Liver (tissue), 9 donors: ENCODE results near the gene ZNF808. TPM values are rescaled to one million over a fixed set of nuclear protein-coding genes. Genes with fewer than 3 reads are reported as not detected.

Experiments
- DNase-seq: peaks from one replicate; pipeline ENCODE4 v3.0.0-alpha.2; 2017; ENCODE audit warnings: low spot score
- H3K27ac ChIP-seq, 2 donors: one replicate each; pipeline ENCODE4 v1.7.0; 2013; ENCODE audit warnings: inconsistent platforms in 2 of 2, low read length in 2 of 2, control low read depth in 1 of 2, low read depth in 1 of 2, mild to moderate bottlenecking in 1 of 2
- H3K27me3 ChIP-seq, 4 donors: one replicate each; pipeline versions ENCODE4 v1.6.1 to v1.7.0; 2013; ENCODE audit warnings: low read length in 3 of 4, inconsistent platforms in 1 of 4, mild to moderate bottlenecking in 1 of 4, moderate library complexity in 1 of 4; ENCODE audit not compliant: control insufficient read depth in 4 of 4, insufficient read depth in 4 of 4
- H3K36me3 ChIP-seq, 4 donors: one replicate each; pipeline versions ENCODE4 v1.6.1 to v1.7.0; 2013; ENCODE audit warnings: low read length in 3 of 4, mild to moderate bottlenecking in 3 of 4, low read depth in 1 of 4, moderate library complexity in 1 of 4; ENCODE audit not compliant: control insufficient read depth in 4 of 4, insufficient read depth in 3 of 4
- H3K4me1 ChIP-seq, 4 donors: one replicate each; pipeline versions ENCODE4 v1.6.1 to v1.7.0; 2013; ENCODE audit warnings: low read length in 3 of 4, mild to moderate bottlenecking in 3 of 4, moderate library complexity in 1 of 4; ENCODE audit not compliant: control insufficient read depth in 4 of 4, insufficient read depth in 4 of 4
- H3K4me3 ChIP-seq, 3 donors: one replicate each; pipeline versions ENCODE4 v1.6.1 to v1.7.0; 2013; ENCODE audit warnings: low read length in 3 of 3, control low read depth in 1 of 3, low read depth in 1 of 3, mild to moderate bottlenecking in 1 of 3
- H3K9ac ChIP-seq, 2 donors: one replicate each; pipeline ENCODE4 v1.7.0; 2013; ENCODE audit warnings: low read length in 2 of 2, mild to moderate bottlenecking in 2 of 2, moderate library complexity in 2 of 2, control low read depth in 1 of 2, low read depth in 1 of 2
- H3K9me3 ChIP-seq, 4 donors: one replicate each; pipeline versions ENCODE4 v1.6.1 to v1.7.0; 2013; ENCODE audit warnings: low read length in 3 of 4; ENCODE audit not compliant: control insufficient read depth in 4 of 4
- EGR1 ChIP-seq, 2 donors: IDR thresholded peaks; 2 replicates each; pipeline ENCODE4 v1.6.1; 2016 to 2018; ENCODE audit warnings: antibody characterized with exemption in 2 of 2, low read depth in 2 of 2
- FOXA1 ChIP-seq: IDR thresholded peaks from 2 replicates; pipeline ENCODE4 v1.6.1; 2016; ENCODE audit warnings: antibody characterized with exemption
- FOXA2 ChIP-seq: IDR thresholded peaks from 2 replicates; pipeline ENCODE4 v1.6.1; 2016; ENCODE audit warnings: antibody characterized with exemption
- GABPA ChIP-seq, 2 donors: IDR thresholded peaks in 1 of 2; conservative IDR thresholded peaks in 1 of 2; 2 replicates each; pipeline ENCODE4 v1.6.1; 2016; ENCODE audit warnings: antibody characterized with exemption in 2 of 2, mild to moderate bottlenecking in 1 of 2, moderate library complexity in 1 of 2
- HNF4A ChIP-seq, 2 donors: conservative IDR thresholded peaks; 2 replicates each; pipeline ENCODE4 v1.6.1; 2016; ENCODE audit warnings: antibody characterized with exemption in 2 of 2, mild to moderate bottlenecking in 2 of 2
- HNF4G ChIP-seq: IDR thresholded peaks from 2 replicates; pipeline ENCODE4 v1.6.1; 2016; ENCODE audit warnings: antibody characterized with exemption
- JUND ChIP-seq, 2 donors: IDR thresholded peaks; 2 replicates each; pipeline ENCODE4 v1.6.1; 2016; ENCODE audit warnings: antibody characterized with exemption in 2 of 2
- NR2F2 ChIP-seq: IDR thresholded peaks from 2 replicates; pipeline ENCODE4 v1.6.1; 2016; ENCODE audit warnings: antibody characterized with exemption
- RAD21 ChIP-seq, 2 donors: IDR thresholded peaks; 2 replicates each; pipeline ENCODE4 v1.6.1; 2016; ENCODE audit warnings: antibody characterized with exemption in 2 of 2, mild to moderate bottlenecking in 2 of 2
- RXRA ChIP-seq, 2 donors: IDR thresholded peaks; 2 replicates each; pipeline ENCODE4 v1.6.1; 2017 to 2018; ENCODE audit warnings: antibody characterized with exemption in 2 of 2, mild to moderate bottlenecking in 1 of 2
- SP1 ChIP-seq: IDR thresholded peaks from 2 replicates; pipeline ENCODE4 v1.6.1; 2018; ENCODE audit warnings: antibody characterized with exemption, mild to moderate bottlenecking
- TAF1 ChIP-seq: conservative IDR thresholded peaks from 2 replicates; pipeline ENCODE4 v1.6.1; 2016; ENCODE audit warnings: antibody characterized with exemption, mild to moderate bottlenecking
- YY1 ChIP-seq: IDR thresholded peaks from 2 replicates; pipeline ENCODE4 v1.6.1; 2016; ENCODE audit warnings: antibody characterized with exemption, mild to moderate bottlenecking
- WGBS: extraction: QIAGEN DNeasy Blood & Tissue Kit; methylation state at CpG from one replicate; pipeline ENCODE4 v1.1.7; 2013; 5-methylcytosine and 5-hydroxymethylcytosine counted together
- polyA plus RNA-seq, 2 donors: library from polyadenylated mRNA; stranded (reverse) in 1 of 2; unstranded in 1 of 2; fragments of 200-250 nt in 1 of 2; fragments of >200 nt in 1 of 2; fragmentation: Nextera tagmentation in 1 of 2; extraction: Ambion mirVana in 1 of 2; gene quantifications; one replicate each; pipeline versions ENCODE4 v1.2.1 to v1.2.3, GENCODE V29; 2013 to 2015
- total RNA-seq, 2 donors: library from RNA; depleted of rRNA; stranded (reverse); fragments of >200 nt; gene quantifications; one replicate each; pipeline ENCODE4 v1.2.3, GENCODE V29; 2014
- TF ChIP-seq, protein P1 (sequence below): IDR thresholded peaks from 2 replicates; pipeline ENCODE4 v1.6.1; 2016; ENCODE audit warnings: antibody characterized with exemption
- TF ChIP-seq, protein P2 (sequence below): IDR thresholded peaks from 2 replicates; pipeline ENCODE4 v1.6.1; 2016; ENCODE audit warnings: antibody characterized with exemption, mild to moderate bottlenecking
- TF ChIP-seq, protein P3 (sequence below): IDR thresholded peaks from 2 replicates; pipeline ENCODE4 v1.6.1; 2016; ENCODE audit warnings: antibody characterized with exemption
- TF ChIP-seq, protein P4 (sequence below): IDR thresholded peaks from 2 replicates; pipeline ENCODE4 v1.6.1; 2016; ENCODE audit warnings: antibody characterized with exemption
- TF ChIP-seq, protein P5 (sequence below): fragments of 150-350 bp; IDR thresholded peaks from 2 replicates; pipeline ENCODE4 v1.5.1; 2017; ENCODE audit warnings: improper control_type of control experiment, low read depth, low read length; ENCODE audit not compliant: missing input control
- donor health status: healthy.
- donor health status: healthy.
- donor health status: healthy.
- donor health status: healthy.
- donor health status: healthy.

ZNF808 gene
- total and polyA plus RNA-seq, 4 donors, result 0.88 to 9.4 (median 5.2) TPM

DNA sequence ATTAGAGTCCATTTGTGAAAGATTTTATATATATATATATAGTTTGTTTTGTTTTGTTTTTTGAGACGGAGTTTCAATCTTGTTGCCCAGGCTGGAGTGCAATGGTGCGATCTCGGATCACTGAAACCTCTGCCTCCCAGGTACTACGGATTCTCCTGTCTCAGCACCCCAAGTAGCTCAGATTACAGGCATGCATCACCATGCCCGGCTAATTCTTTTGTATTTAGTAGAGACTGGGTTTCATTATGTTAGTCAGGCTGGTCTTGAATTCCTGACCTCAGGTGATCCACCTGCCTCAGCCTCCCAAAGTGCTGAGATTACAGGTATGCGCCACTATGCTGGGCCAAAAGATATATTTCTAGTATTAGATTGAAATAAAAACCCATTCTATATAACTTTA is 38.7 kb downstream of the ZNF808 start:
- TF ChIP-seq, protein P1, sequence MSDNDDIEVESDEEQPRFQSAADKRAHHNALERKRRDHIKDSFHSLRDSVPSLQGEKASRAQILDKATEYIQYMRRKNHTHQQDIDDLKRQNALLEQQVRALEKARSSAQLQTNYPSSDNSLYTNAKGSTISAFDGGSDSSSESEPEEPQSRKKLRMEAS, result no peak
- TF ChIP-seq RAD21 (IDR thresholded peaks at IDR 0.05) (no peak), TAF1 (no peak), EGR1 (IDR thresholded peaks at IDR 0.05; ENCODE audit: low read depth in 2 of 2) (no peak), GABPA (IDR thresholded peaks at IDR 0.05 in 1 of 2, conservative IDR thresholded peaks at IDR 0.05 in 1 of 2) (no peak), JUND (IDR thresholded peaks at IDR 0.05) (no peak), HNF4A (conservative IDR thresholded peaks at IDR 0.05) (no peak), SP1 (no peak), FOXA1 (no peak), NR2F2 (no peak), RXRA (IDR thresholded peaks at IDR 0.05) (no peak), FOXA2 (no peak)
- TF ChIP-seq, protein P2, sequence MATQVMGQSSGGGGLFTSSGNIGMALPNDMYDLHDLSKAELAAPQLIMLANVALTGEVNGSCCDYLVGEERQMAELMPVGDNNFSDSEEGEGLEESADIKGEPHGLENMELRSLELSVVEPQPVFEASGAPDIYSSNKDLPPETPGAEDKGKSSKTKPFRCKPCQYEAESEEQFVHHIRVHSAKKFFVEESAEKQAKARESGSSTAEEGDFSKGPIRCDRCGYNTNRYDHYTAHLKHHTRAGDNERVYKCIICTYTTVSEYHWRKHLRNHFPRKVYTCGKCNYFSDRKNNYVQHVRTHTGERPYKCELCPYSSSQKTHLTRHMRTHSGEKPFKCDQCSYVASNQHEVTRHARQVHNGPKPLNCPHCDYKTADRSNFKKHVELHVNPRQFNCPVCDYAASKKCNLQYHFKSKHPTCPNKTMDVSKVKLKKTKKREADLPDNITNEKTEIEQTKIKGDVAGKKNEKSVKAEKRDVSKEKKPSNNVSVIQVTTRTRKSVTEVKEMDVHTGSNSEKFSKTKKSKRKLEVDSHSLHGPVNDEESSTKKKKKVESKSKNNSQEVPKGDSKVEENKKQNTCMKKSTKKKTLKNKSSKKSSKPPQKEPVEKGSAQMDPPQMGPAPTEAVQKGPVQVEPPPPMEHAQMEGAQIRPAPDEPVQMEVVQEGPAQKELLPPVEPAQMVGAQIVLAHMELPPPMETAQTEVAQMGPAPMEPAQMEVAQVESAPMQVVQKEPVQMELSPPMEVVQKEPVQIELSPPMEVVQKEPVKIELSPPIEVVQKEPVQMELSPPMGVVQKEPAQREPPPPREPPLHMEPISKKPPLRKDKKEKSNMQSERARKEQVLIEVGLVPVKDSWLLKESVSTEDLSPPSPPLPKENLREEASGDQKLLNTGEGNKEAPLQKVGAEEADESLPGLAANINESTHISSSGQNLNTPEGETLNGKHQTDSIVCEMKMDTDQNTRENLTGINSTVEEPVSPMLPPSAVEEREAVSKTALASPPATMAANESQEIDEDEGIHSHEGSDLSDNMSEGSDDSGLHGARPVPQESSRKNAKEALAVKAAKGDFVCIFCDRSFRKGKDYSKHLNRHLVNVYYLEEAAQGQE, result no peak
- TF ChIP-seq, protein P3, sequence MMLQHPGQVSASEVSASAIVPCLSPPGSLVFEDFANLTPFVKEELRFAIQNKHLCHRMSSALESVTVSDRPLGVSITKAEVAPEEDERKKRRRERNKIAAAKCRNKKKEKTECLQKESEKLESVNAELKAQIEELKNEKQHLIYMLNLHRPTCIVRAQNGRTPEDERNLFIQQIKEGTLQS, result no peak
- TF ChIP-seq, protein P4, sequence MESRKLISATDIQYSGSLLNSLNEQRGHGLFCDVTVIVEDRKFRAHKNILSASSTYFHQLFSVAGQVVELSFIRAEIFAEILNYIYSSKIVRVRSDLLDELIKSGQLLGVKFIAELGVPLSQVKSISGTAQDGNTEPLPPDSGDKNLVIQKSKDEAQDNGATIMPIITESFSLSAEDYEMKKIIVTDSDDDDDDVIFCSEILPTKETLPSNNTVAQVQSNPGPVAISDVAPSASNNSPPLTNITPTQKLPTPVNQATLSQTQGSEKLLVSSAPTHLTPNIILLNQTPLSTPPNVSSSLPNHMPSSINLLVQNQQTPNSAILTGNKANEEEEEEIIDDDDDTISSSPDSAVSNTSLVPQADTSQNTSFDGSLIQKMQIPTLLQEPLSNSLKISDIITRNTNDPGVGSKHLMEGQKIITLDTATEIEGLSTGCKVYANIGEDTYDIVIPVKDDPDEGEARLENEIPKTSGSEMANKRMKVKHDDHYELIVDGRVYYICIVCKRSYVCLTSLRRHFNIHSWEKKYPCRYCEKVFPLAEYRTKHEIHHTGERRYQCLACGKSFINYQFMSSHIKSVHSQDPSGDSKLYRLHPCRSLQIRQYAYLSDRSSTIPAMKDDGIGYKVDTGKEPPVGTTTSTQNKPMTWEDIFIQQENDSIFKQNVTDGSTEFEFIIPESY, result no peak
- TF ChIP-seq, protein P5, sequence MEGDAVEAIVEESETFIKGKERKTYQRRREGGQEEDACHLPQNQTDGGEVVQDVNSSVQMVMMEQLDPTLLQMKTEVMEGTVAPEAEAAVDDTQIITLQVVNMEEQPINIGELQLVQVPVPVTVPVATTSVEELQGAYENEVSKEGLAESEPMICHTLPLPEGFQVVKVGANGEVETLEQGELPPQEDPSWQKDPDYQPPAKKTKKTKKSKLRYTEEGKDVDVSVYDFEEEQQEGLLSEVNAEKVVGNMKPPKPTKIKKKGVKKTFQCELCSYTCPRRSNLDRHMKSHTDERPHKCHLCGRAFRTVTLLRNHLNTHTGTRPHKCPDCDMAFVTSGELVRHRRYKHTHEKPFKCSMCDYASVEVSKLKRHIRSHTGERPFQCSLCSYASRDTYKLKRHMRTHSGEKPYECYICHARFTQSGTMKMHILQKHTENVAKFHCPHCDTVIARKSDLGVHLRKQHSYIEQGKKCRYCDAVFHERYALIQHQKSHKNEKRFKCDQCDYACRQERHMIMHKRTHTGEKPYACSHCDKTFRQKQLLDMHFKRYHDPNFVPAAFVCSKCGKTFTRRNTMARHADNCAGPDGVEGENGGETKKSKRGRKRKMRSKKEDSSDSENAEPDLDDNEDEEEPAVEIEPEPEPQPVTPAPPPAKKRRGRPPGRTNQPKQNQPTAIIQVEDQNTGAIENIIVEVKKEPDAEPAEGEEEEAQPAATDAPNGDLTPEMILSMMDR, result no peak
- 95% methylated on average over 6 of the region's 6 CpGs for WGBS
- peaks cover 0 to 2% (median 0%) of the 10 kb centered on the region in 4 donors for H3K4me1 ChIP-seq
- peak overlapping the region in 2 of 3 donors; percentile 26 to 33 for H3K4me3 ChIP-seq
- peaks cover 0 to 9% (median 8%) of the 10 kb centered on the region in 4 donors for H3K36me3 ChIP-seq
- DNase-seq, result no peak
- H3K9ac ChIP-seq, result no peak overlapping the region
- H3K27ac ChIP-seq, result no peak overlapping the region
- no peaks in the 10 kb centered on the region for H3K27me3 ChIP-seq
- peaks cover 45 to 78% (median 47%) of the 10 kb centered on the region in 4 donors for H3K9me3 ChIP-seq

DNA sequence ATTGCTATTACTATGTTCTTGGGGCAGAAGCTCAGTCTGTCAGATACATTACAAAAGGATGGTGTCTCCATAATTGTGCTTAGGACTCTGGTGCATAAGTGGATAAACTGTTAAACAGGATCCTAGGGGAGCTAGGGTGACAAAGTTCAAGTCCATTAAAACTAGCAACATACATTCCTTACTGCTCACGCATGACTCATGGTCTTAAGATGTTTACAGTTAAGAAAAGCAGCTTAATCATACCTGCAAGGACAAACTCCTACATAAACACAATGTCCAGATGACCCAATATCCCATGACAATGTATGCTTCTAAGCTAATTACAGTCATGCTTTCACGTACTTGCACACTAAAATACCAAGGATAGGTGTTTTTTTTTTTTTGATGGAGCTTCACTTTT is 39.1 kb downstream of the ZNF808 start:
- Histone ChIP-seq H3K36me3 (peaks cover 0 to 9% (median 8%) of the 10 kb centered on the region in 4 donors), H3K4me1 (peaks cover 0 to 2% (median 0%) of the 10 kb centered on the region in 4 donors), H3K4me3 (peak overlapping the region in 1 of 3 donors; percentile 26), H3K9me3 (peaks cover 43 to 77% (median 47%) of the 10 kb centered on the region in 4 donors), H3K9ac (no peak overlapping the region), H3K27me3 (no peaks in the 10 kb centered on the region), H3K27ac (no peak overlapping the region)
- DNase-seq, result no peak
- 95% methylated on average over 2 of the region's 2 CpGs for WGBS
- TF ChIP-seq RXRA (IDR thresholded peaks at IDR 0.05) (no peak), JUND (IDR thresholded peaks at IDR 0.05) (no peak), YY1 (no peak), FOXA2 (no peak), NR2F2 (no peak), FOXA1 (no peak), HNF4G (no peak), EGR1 (IDR thresholded peaks at IDR 0.05; ENCODE audit: low read depth in 2 of 2) (no peak), HNF4A (conservative IDR thresholded peaks at IDR 0.05) (no peak)
- TF ChIP-seq, protein P5, result no peak
- TF ChIP-seq, protein P2, result no peak
